HG03175 (cell line): Measurements from ENCODE around the gene DPH1.

Source experiments
- ATAC-seq: cut with Tn5 transposase; IDR thresholded peaks from one replicate; pipeline ENCODE4 v1.9.1; 2021; ENCODE audit warnings: mild to moderate bottlenecking, moderate library complexity; ENCODE audit not compliant: unreplicated experiment

The DPH1 gene

DNA sequence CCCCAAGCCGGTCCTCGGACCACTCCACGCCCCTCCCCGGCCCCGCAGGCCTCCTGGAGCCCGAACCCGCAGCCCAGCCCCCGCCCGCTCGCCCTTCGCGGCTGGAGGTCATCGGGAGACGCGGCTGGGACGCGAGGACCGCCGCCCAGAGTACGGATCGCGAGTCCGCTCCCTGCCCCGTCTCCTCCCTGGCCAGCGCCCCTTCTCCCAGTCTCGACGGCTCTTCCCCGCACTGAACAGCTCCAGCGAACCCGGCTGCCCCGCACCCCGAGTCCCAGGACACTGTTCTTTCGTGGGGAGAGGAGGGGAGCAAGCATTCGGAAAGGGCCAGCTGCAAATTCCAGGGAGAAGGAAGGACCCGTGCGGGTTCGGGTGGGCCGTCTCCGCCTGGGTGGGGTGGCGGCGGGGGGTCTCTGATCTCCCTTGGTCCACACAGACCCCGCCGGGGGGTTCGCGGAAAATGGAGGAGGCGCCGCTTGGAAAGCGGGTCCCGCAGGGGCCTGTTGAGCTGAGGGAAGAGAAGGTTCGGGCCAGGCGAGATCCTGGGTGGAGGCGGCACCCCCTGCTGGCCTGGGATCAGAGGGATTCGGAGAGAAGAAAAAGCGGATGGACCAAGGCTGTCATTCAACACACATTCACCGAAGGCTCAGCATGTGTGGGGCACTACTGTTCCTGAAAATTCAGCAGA, 4.2 kb upstream of the DPH1 start:
- ATAC-seq, result no peak

DNA sequence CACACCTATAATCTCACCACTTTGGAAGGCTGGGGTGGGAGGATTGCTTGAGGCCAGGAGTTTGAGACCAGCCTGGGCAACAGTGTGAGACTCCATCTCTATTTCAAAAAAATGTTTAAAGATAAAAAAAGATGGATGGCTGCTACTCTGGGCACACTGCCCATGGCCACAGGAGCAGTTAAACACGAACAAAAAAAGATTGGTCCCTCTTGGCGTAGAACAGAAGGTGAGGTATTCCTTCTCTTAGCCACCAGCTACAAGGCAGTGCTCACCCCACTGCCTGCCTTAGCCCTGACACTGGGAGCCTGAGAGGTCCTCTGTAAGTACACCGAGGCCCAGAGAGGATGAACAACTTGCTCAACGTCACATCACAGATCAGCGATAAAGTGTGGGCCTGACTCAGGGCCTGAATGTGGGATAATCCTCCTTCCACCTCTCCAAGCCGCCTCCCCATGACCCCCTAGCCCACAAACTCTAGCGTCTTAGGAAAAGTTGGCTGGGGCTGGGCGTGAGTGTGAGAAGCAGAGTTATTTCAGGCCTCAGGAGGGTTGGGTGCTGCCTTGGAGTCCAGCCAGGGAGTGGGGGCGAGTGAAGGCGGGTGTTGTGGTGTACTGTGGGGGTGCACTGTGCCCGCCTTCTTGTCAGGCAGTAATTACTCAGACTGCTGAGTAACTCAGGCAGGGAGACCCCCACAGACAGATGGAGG, 2.3 kb upstream of the DPH1 start:
- no peak for ATAC-seq

DNA sequence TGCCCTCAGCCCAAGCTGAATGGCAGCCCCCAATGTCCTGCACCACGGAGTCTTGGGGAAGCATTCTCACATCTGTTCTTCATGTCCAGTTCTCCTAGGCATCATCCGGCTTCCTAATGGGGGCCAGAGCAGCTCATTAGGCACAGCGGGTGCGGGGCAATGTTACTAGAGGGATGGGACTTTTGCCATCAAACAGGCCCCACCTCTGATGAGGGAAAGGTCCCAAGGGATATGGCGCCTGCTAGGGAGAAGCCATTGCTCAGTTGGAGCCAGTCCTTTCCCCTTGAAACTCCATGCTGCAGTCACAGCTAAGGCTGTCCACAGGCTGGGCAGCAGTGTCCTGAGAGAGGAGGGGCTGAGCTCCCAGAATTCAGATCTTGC, 1.7 kb upstream of the DPH1 start:
- ATAC-seq, result no peak

DNA sequence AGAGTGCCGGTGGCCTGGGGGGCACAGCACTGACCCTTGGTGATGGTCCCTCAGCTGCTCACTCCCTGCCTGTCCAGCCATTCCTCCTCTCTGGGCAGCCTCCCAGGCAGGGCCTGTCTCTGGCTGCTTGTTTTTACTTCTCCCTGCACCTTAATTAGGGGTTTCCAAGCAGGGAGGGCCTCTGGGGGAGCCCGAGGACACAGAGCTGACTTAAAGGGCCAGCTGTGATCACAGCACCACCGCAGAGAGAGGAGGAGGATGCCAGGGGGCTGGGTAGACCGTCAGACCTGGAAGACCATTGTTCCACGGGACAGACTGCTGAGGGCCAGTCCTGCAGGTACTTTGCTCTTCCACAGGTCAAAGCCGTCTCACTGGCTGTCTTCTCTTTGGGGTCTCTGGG, 1.2 kb upstream of the DPH1 start:
- ATAC-seq, result no peak

DNA sequence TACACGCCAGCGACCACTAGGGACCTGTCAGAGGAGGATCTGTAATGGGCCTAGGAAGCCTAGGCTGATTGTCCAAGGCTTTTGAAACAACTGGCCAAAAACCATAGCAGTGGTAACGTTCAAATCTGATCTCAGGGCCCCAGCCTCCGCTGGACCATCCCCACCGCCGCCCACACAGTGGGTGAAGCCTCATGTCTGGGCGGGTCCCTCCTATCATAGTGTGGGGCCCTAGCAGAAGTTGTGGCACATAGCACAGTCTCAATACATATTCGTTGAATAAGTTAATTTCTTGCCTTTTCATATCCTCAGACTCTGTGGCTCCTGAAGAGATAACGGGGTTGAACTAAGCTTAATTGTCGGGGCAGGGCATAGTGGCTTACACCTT, 818 bp downstream of the DPH1 start:
- peak; percentile 24 for ATAC-seq

DNA sequence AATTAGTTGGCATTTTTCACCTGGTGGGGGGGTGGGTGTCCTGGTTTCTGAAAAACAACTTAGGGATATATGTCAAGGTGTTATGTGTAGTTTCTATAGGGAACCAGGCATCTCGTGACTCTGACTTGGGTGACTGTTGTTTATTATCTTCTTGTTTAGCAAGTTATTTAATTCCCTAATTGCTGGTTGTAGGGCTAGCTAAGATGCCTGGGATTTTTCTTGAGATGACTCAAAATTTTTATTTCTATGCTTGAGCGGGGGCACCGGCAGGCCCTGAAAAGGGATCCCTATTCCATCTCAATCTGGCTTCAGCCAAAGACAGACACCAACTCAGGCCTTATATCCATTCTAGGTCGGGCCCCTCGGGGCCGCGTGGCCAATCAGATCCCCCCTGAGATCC, 3.2 kb downstream of the DPH1 start:
- ATAC-seq, result no peak

DNA sequence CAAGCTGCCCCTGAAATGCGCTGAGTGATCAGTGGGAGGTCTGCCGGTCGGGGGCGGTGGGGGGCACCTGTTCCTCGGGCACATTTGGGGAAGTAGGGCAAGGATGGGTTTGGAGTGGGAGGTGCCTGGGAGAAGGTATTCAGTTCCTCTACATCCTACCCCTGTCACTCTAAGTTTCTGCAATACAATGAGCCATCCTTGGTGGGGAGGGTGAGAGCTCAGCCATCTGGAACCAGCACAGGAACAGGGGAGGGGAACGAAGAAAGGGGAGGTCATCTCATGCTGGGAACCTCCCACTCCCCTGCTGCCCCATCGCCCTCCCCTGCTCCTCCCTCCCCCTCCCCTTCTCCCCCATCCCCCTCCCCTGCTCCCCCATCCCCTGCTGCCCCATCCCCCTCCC, 4.2 kb downstream of the DPH1 start:
- ATAC-seq, result no peak

DNA sequence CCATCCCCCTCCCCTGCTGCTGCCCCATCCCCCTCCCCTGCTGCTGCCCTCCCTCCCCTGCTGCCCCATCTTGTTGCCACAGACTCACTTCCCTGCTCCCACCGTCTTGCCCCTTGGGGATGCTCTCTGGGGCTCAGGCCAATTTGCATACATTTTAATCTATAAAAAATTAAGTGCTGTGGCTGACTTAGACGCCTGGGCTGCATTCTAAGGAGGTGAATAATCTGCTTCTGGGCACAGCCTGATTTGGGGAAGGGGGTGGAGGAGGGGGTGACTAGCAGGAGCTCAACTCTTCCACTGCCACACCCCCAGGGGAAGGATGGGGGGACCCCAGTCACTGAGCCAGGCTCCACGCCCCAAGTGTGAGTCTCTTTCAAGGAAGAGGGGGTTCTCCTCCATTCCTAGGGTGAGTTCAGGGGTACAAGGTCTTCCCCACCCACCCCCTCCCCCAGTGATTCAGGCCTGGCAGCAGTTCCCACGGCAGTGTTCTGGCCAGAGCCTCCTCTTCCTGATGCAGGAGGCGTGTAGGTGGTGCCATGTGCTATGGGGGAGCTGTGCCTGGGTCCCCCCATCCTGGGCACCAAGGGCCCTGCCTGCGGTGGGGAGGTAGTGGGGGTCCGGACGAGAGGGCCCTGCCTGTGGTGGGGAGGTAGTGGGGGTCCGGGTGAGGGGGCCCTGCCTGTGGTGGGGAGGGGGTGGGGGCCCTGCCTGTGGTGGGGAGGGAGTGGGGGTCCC, 5.0 kb downstream of the DPH1 start:
- no peak for ATAC-seq

DNA sequence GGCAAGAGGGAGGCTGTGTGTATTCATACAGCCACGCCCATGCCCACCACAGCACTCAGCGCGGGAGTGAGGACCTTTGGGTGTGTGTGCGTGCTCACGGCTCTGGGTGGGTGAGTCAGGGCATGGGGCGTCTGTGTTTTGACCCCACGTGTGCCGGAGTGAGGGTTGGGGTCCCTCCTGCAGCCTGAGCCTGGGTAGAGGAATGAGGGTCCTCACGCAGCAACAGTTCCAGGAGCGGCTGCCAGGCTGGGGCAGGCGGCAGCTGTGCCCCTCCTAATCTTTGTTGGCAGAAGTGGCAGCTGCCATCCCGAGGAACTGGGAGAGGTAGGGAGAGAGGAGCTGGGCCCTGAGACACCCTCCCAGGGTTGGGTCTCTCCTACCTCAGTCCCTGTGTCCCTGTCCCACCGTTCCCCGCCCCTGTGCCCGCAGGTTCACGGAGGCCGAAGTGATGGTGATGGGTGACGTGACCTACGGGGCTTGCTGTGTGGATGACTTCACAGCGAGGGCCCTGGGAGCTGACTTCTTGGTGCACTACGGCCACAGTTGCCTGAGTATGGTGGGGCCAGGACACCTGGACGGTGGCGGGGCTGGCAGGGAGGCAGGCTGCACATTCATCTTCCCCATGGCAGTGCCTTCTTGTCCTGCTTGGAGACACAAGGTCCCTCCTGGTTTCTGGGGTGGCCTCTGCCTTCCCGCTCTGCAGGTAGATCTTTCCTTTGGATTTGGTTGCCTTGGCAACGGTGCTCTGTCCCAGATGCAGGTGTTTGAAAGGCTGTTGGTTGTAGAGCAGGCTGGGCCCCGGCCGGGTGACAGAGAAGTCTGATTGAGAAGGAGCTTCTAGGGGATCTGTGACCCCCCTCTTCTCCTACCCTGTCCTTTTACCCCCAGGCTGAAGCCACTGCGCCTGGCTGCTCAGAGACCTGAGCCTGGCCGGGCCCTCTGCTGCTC, 5.9 kb downstream of the DPH1 start:
- ATAC-seq, result no peak

DNA sequence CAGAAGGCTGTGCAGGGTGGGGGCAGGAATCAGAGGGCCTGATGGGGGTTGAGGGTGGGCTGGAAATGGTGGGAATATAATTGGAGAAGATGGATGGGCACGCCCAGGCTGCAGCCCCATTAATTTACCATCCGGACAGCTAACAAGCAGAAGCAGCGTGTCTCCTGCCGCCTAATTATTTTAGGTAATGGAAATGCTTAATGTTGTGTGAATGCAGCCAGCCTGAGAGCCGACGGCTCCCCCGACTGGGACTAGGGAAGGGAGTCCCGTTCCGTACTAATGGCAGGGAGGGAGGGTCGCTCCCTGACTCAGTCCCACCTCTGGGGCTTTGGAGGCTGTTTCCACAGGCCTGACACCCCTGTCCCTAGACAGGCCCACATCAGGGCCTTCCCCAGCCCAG, 7.2 kb downstream of the DPH1 start:
- ATAC-seq, result no peak

DNA sequence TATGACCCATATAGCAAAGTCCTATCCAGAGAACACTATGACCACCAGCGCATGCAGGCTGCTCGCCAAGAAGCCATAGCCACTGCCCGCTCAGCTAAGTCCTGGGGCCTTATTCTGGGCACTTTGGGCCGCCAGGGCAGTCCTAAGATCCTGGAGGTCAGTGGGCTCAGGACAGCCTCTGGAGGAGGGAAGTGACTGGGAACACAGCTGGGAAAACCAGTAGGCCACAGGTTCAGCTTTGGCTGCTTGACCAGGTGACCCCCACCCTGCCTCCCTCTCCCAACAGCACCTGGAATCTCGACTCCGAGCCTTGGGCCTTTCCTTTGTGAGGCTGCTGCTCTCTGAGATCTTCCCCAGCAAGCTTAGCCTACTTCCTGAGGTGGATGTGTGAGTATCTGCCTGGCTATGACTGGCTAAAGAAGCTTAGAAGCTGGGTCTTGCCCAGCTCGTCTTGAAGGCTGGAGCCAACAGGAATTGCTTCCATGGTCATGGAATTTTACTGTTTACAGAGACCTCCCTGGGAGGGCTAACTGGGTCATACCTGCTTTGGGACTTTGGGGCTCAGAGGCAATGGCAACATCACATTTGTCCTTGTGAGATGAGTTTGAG, 10.4 kb downstream of the DPH1 start:
- no peak for ATAC-seq

DNA sequence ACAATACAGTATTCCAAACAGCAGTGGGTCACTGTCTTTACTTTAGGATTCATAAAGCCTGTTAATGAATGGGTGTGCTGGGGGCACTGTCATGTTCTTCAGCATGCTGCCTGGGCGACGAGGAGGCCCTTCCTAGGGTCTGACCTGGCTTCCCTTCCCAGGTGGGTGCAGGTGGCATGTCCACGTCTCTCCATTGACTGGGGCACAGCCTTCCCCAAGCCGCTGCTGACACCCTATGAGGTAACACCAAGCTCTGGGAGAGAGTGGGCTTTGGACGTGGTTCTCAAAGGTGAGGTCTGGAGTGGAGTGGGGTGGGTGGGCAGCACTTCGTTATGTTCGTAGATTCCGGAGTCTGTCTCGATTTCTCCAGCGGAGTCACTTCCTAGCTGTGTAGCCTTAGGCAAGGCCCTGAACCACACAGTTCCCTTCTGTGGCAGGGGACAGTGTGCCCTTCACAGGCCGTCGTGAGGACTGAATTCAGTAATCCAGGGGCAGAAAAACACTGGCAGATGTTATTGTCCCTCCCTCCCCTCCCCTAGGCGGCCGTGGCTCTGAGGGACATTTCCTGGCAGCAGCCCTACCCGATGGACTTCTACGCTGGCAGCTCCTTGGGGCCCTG, 11.1 kb downstream of the DPH1 start:
- ATAC-seq, result no peak

DNA sequence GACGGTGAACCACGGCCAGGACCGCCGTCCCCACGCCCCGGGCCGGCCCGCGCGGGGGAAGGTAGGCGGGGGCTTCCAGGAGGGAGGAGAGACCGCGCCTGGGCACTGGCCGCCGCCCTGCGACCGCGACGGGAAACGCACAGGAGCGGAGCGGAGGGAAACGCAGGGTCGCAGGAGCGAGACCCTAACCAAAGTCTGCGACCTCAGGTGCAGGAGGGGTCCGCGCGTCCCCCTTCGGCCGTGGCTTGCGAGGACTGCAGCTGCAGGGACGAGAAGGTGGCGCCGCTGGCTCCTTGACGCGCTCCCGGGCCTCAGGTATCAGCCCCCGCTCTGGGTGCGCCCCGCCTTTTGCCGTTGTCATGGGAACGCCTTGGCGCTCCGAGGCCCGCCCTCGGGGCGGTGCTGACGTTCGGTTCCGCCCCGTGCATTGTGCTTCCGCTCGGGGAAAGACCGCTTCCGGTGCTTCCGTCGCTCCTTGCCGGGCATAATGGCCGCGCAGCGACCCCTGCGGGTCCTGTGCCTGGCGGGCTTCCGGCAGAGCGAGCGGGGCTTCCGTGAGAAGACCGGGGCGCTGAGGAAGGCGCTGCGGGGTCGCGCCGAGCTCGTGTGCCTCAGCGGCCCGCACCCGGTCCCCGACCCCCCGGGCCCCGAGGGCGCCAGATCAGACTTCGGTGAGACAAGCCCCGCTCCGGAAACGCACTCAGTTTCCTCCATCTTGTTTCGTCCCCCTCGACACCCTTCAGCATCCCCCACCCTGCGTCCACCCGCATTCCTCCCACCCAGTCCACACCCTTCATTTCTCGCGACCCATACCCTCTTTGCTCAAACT, 11.8 kb downstream of the DPH1 start, which contains the start of gene OVCA2:
Gene OVCA2 (plus strand): TSS at position 462 of the 829 bp plus-strand sequence. CDS start 26 bp downstream, at position 488.
- peak; percentile 90 for ATAC-seq

DNA sequence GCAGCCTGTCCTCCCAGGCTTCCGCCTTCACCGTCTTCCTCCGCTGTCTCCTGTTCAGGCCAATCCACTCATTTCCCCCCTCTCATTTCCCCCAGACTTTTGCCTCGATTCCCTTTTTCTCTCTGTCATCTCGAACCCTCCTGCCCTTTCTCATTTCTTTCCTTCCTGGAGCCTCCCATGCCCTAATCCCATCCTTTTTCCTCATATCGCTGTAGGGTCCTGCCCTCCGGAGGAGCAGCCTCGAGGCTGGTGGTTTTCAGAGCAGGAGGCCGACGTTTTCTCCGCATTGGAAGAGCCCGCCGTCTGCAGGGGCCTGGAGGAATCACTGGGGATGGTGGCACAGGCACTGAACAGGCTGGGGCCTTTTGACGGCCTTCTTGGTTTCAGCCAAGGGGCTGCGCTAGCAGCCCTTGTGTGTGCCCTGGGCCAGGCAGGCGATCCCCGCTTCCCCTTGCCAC, 12.5 kb downstream of the DPH1 start:
- no peak for ATAC-seq

DNA sequence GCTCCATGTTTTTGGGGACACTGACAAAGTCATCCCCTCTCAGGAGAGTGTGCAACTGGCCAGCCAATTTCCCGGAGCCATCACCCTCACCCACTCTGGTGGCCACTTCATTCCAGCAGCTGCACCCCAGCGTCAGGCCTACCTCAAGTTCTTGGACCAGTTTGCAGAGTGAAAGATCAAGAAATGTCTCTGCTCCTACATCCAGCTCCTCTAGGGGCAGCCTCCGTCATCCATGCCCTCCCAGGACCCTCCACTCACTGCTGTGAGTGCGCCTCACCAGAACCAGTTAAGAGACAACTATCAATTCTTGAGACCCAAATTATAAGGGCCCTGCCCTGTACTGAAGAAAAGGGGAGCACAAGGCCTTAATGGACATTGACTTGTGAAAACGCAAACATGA, 13.0 kb downstream of the DPH1 start:
- ATAC-seq, result no peak

DNA sequence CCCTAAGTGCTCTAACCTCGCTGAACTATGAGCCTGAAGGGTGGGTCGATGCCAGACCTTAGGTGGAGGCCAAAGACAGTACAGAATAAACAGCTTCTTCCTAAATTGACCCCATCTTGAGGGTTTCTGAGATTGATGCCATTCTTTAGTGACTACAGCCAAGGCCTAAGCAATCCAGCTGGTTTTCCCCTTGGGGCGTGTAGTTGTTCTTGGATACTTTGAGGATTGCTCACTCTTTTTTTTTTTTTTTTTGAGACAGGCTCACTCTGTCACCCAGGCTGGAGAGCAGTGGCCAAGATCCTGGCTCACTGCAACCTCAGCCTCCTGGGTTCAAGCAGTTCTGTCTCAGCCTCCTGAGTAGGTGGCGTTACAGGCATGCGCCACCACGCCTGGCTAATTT, 13.8 kb downstream of the DPH1 start:
- no peak for ATAC-seq

DNA sequence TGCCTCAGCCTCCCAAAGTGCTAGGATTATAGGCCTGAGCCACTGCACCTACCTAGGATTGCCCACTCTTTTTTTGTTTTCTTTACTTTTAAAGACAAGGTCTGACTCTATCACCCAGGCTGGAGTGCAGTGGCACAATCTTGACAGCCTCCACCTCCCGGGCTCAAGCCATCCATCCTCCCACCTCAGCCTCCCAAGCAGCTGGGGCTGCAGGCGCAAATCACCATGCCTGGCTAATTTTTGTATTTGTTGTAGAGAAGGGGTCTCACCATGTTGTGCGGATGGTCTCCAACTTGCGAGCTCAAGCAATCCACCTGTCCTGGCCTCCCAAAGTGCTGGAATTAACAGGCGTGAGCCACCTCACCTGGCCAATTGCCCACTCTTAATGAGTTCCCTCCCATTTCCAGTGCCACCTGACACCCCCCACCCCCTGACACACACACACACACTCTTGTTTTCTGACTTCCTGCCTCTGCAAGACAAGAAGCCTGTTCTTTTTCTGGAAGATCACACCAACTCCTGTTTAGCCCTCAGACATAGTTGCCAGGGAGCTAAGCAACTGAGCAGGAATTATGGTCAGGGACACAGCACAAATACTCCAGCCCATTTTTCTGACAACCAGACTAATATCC, 14.4 kb downstream of the DPH1 start:
- ATAC-seq, result no peak

DNA sequence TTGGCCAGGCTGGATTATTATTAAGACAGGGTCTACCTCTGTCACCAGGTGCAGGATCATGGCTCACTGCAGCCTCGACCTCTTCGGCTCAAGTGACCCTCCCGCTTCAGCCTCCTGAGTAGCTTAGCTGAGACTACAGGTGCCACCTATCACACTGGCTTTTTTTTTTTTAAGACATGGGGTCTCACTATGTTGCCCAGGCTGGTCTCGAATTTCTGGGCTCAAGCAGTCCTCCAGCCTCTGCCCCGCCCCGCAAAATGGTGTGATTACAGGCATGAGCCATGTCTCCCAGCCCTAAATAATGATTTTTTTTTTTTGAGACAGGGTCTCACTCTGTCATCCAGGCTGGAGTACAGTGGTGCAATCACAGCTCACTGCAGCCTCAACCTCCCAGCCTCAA, 17.6 kb downstream of the DPH1 start:
- ATAC-seq, result no peak

DNA sequence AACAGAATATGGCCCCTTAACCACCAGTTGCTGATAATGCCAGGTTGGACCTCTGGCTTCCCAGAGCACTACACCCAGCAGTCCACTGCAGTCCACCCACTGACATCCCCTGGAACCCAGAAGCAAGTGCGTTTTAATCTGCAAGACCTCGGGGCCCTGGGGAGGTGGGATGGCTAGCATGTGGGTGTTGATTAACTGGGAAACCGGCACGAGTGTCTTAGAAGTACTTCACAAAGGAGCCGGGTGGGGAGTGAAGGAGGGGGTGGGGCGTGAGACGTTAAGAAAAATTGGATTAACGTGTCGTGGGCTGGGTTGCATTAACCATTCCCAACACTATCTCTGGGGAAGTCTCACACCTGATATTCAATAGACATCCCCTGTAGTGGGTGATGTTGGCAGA, 18.9 kb downstream of the DPH1 start:
- no peak for ATAC-seq
